NK-92 (cell line): ENCODE data around the gene NPRL2.

Experiments
- DNase-seq: peaks from one replicate; lab custom pipeline; 2025; ENCODE audit not compliant: unreplicated experiment; lab: John Stamatoyannopoulos, UW

NPRL2 gene

GRCh38 chr3:50327943-50328691, 22.5 kb downstream of the NPRL2 start, which contains the start of gene TUSC2:
Gene TUSC2, minus strand, starts transcription at chr3:50328223. Its CDS starts 124 bp downstream, at chr3:50328099.
- peak; percentile 42 for DNase-seq

DNA sequence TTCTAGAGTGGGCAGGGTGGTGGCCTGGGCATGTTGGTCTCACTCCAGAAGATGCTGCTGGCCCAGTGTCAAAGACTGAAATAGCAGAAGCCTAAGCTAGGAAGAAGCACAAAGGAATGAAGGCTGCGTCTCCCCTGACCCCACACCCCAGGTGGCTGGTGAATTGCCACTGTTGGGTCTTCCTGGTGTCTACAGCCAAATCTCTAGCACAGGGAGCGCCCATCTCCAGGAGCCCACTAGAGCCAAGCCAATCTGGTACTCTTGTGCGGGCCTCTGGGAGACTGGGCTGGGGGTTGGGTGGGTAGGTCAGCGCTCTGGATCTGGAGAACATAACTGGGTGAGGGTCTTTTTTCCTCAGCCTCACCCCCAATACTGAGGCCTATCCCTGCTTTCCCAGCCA, 23.4 kb downstream of the NPRL2 start:
- no peak for DNase-seq

DNA sequence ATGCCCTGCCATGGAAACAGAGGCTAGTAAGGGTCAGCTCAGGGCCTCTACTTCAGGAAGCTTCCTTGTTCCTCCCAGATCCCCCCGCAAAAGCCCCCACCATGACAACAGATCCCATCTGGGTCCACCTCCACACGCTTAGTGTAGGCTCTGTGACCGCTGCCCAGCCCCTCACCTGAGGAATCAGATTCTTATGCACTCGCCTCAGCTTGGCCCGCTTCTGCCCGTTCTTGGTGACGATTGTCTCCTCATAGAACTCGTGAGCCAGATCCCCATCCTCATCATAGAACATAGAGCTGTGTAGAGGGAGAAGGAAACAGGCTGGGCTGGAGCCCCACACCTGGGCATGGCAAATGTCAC, 24.4 kb downstream of the NPRL2 start:
- no peak for DNase-seq

GRCh38 chr3:50325497-50326181, 24.9 kb downstream of the NPRL2 start:
- no peak for DNase-seq

DNA sequence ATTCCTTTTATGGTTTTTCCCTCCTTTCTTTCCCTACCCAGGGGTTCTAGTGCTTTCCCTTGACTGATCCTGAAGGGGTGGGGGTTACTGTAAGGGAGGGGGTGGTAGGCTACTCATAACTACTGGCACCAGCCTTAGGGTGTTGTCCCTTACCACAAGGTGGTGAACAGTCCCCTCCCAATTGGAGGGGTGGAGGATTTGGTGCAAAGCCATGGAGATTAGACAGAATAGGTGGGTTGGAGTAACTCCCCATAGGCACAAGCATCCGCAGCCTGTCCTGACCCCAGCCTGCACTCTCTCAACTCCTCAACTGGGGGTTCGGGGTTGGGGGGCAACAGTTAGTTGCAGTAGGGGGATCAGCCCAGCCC, 25.5 kb downstream of the NPRL2 start:
- no peak for DNase-seq

GRCh38 chr3:50324351-50325112, 26.0 kb downstream of the NPRL2 start:
- DNase-seq, result no peak

DNA sequence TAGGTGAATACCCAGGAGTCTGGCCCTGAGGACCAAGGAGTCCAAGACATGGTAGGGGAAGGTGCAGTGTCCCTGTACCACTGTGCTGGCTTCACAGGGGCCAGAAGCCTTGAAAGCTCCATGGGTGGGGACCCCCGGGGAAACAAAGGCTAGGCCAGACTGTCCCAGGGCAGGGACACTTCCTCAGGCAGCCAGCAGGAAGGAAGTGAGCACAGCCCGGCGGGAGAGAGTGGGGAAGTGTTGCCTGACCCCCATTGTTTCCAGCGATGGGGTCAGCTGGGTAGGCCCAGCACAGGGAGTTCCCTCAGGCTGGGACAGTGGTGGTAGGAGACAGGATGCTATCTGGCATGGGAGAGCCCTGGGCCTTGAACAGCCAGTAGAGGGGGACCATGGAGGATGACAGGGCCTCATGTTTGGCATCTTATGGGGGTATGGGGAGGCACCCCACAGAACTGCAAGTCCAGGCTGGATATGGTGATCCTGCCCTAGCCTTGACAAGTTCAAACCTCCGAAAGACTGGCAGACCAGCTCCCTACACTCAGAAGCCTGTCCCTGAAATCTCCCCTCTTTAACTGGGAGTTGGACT, 26.9 kb downstream of the NPRL2 start:
- DNase-seq, result no peak

- no peak for DNase-seq
These were observed 27.4 kb downstream of the NPRL2 start for GRCh38 chr3:50323092-50323600.

- no peak for DNase-seq
These were observed 28.0 kb downstream of the NPRL2 start, which contains the start of gene HYAL2 for GRCh38 chr3:50322386-50323091. Gene HYAL2, minus strand, starts transcription at chr3:50322745. Its CDS starts 2,256 bp downstream, at chr3:50320489.

- DNase-seq, result no peak
These were observed 28.5 kb downstream of the NPRL2 start for GRCh38 chr3:50322115-50322385.

DNA sequence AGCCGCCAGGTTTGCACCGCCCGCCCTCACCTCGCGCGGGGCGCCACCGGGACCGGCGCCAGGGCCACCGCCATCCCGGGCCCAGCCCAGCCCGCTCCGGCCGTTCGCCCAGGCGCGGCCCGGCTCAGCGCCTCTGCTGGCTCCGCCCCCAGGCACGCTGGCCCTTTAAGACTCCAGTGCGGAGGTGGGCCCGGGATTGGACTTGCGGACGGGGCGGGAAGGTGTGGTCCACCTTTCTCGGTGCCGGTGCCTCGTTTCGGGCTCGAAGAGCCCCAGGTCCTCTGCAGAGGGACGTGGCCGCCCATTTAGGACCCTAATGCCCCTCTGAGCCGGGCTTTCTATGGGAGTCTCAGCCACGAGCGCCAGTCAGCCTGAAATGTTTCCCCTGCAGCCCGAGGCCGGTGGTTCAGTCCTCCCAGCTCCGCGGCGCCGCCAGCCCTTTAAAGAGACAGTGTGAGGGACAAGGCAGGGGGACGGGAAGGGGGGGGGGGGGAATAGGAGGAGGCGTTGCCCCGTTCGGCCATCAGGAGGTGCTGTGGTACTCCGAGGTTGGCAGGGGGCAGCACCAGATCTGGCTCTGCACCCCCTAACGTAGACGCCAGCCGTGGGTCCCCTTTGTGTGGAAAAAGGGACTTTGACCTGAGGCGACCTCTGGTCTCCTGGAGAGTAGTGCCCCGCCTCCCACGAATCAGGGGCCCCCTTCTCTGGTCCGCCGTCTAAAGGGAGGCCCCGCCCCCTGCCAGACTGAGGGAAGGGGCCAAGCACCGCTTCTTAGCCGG, 29.1 kb downstream of the NPRL2 start:
- DNase-seq, result no peak

- no peak for DNase-seq
These were observed 29.7 kb downstream of the NPRL2 start for GRCh38 chr3:50320853-50321335.

GRCh38 chr3:50319894-50320625, 30.5 kb downstream of the NPRL2 start:
- DNase-seq, result no peak

DNA sequence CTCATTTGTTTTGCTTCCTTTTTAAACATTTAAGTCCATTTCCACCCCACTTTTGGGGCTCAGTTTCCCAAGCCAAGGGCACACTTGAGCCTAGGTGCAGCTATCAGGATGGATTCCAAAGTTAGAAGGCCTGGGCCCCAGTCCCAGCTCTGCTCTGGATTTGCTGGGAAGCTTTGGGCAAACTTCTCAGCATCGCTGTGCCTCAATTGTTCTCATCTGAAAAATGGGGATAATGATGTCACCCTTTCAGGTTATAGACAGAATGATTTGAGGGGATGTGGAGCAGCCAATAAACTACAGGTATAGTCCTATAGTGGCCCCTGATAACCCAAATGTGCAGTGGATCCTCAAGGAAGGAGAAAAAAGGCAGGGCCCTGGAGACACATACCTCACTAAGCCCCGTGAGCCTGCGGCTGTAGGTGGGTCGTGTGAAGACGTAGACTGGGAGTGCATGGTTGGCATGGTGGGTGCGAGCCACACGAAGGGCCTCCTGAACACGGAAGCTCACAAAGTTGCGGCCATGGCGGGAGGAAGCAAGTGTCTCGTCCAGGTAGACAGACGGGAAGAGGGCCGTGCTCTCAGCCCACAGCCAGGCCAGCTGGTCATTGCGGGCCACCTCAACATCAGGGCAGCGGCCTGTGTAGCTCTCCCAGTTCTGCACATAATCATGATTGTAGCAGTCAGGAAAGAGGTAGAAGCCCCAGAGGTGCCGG, 31.2 kb downstream of the NPRL2 start:
- no peak for DNase-seq

- no peak for DNase-seq
These were observed 32.0 kb downstream of the NPRL2 start for GRCh38 chr3:50318615-50319014.

GRCh38 chr3:50318163-50318562, 32.4 kb downstream of the NPRL2 start:
- DNase-seq, result no peak

DNA sequence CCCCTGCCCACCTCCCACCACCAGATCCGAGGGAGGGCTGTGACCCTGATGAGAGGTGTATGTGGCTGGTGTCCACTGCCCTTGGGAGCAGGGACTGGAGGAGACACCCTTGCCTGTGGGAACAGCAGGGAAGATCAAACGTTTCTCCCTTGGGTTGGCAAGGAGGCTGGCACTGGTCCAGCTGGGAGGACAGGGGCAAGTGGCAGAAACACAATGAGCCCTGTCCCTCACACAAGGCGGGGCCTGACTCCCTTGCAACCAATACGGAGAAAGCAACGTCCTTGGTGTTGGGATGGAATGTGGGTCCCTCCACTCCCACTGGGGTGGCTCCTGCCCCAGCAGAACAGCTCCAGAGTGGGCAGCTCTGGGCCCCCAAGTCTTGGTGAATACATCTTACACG, 33.3 kb downstream of the NPRL2 start:
- no peak for DNase-seq

DNA sequence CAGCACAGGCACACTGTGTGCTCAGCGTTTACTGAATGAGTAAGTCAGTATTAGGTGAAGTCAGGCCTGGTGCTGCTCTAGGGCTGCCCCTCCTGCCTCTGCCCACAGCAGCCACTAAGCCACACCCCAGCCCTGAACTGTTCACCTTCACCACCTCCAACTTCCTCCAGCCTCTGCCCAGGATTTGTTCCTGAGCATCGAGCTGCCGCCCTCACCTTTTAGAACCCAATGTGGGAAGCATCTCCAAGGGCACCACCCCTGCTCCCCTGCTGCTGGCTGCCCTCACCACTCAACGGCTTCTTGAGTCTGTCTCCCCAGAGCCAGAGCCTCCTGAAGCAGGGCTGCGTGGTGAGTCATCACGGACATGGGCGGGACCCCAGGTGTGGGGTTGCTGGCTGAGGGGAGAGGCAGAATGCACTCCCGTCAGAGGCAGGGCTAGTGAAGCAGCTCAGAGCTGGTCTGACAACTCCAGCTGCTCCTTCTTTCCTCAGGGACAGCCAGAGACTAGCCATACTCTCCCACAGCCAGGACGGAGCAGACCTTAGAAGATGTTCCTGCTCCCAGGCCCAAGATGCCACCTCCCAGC, 33.8 kb downstream of the NPRL2 start:
- DNase-seq, result no peak
